GM12892 (cell line): ENCODE data around the gene SYNGR2.

ENCODE experiments used
- POLR2A ChIP-seq: IDR thresholded peaks from 2 replicates; pipeline ENCODE4 v1.6.1; 2011; ENCODE audit warnings: low read depth, low read length, control low read depth
- POLR2AphosphoS5 ChIP-seq: IDR thresholded peaks from 2 replicates; pipeline ENCODE4 v1.6.1; 2011; ENCODE audit warnings: low read depth, low read length, control low read depth
- TAF1 ChIP-seq: IDR thresholded peaks from 2 replicates; pipeline ENCODE4 v1.6.1; 2011; ENCODE audit warnings: low read depth, mild to moderate bottlenecking, control low read depth, low read length, borderline replicate concordance

DNA sequence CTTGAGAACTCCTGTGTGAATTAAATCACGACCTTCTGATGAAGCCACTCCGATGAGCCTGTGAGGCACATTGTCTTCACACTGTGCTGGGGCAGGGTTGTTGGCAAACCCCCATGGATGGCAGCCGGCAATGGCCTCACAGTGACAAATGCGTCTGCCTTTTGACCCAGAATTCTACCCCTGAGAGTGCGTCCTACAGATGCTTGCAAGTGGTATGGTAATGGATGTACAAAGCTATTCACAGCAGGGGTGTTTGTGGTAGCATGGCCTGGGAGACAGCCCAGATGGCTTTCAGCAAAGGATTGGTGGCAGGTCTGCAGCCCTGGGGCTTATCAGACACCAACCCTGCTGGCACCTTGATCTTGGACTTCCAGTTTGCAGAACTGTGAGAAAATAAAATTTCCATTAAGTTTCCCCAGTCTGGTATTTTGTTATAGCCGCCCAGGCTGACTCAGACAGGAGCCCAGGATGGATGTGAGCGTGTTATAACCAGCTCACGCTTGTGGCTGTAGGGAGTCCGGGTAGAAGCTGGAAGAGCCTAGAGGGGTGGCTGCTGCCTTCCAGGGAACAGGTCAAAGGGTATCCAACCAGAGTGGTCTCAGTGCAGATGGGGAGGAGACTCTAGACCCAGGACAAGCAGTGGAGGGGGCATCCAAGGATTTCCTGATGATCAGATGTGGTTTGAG lies 28.9 kb downstream of the SYNGR2 start:
- TF ChIP-seq POLR2AphosphoS5 (no peak), TAF1 (no peak), POLR2A (no peak)
